HepG2 (cell line): ENCODE measurements around the gene CAMK1D. TPM values are rescaled to one million over a fixed set of nuclear protein-coding genes. Genes with fewer than 3 reads are reported as not detected.
A peak's percentile ranks its signal among the peaks of the same experiment; 100 is the strongest.

Source experiments
- ATF2 ChIP-seq: sonication (generic); formaldehyde crosslinking; IDR thresholded peaks from 2 replicates; pipeline ENCODE4 v1.4.0; 2020; ENCODE audit warnings: missing genetic modification reagents
- ATRX ChIP-seq: sonication (generic); formaldehyde crosslinking; IDR thresholded peaks from 2 replicates; pipeline ENCODE4 v1.4.0; 2020; ENCODE audit warnings: missing genetic modification reagents, borderline replicate concordance
- DZIP1 ChIP-seq: sonication (generic); formaldehyde crosslinking; IDR thresholded peaks from 2 replicates; pipeline ENCODE4 v1.5.0; 2020; ENCODE audit warnings: mild to moderate bottlenecking, missing genetic modification reagents
- GRHL1 ChIP-seq: sonication (generic); formaldehyde crosslinking; conservative IDR thresholded peaks from 2 replicates; pipeline ENCODE4 v1.8.0; 2022; ENCODE audit warnings: missing genetic modification reagents
- IRF9 ChIP-seq: sonication (generic); formaldehyde crosslinking; IDR thresholded peaks from 2 replicates; pipeline ENCODE4 v1.8.0; 2022; ENCODE audit warnings: missing genetic modification reagents, mild to moderate bottlenecking, borderline replicate concordance
- KMT2A ChIP-seq: sonication (generic); formaldehyde crosslinking; IDR thresholded peaks from 2 replicates; pipeline ENCODE4 v1.4.0; 2020; ENCODE audit warnings: missing genetic modification reagents
- NFAT5 ChIP-seq: sonication (generic); formaldehyde crosslinking; IDR thresholded peaks from 2 replicates; pipeline ENCODE4 v1.4.0; 2020; ENCODE audit warnings: missing genetic modification reagents
- SRY ChIP-seq: sonication (generic); formaldehyde crosslinking; IDR thresholded peaks from 2 replicates; pipeline ENCODE4 v1.8.0; 2022; ENCODE audit warnings: mild to moderate bottlenecking, missing genetic modification reagents
- TBX2 ChIP-seq: sonication (generic); formaldehyde crosslinking; IDR thresholded peaks from 2 replicates; pipeline ENCODE4 v1.5.0; 2020; ENCODE audit warnings: missing genetic modification reagents, mild to moderate bottlenecking, borderline replicate concordance
- TCF12 ChIP-seq, 2 experiments: fragments of 450-650 bp in 1 of 2; sonication (generic) in 1 of 2; formaldehyde crosslinking in 1 of 2; IDR thresholded peaks; 2 replicates each; pipeline versions ENCODE4 v1.6.1 to v1.8.0; 2017 to 2022; ENCODE audit warnings: antibody characterized with exemption in 1 of 2, mild to moderate bottlenecking in 1 of 2, missing genetic modification reagents in 1 of 2, moderate library complexity in 1 of 2
- THAP11 ChIP-seq: IDR thresholded peaks from 2 replicates; pipeline ENCODE4 v1.6.1; 2016; ENCODE audit warnings: missing biosample characterization, missing genetic modification reagents
- U2AF1 ChIP-seq: fragments of 200-400 bp; formaldehyde crosslinking; optimal IDR thresholded peaks from 2 replicates; pipeline ENCODE3; 2017; ENCODE audit warnings: mild to moderate bottlenecking, low read depth, low read length
- WIZ ChIP-seq: sonication (generic); formaldehyde crosslinking; IDR thresholded peaks from 2 replicates; pipeline ENCODE4 v1.5.1; 2020; ENCODE audit warnings: mild to moderate bottlenecking, missing genetic modification reagents
- ZBTB3 ChIP-seq: sonication (generic); formaldehyde crosslinking; IDR thresholded peaks from 2 replicates; pipeline ENCODE4 v1.4.0; 2020; ENCODE audit warnings: low read depth, mild to moderate bottlenecking, moderate library complexity, missing genetic modification reagents, borderline replicate concordance
- ZMYM4 ChIP-seq: sonication (generic); formaldehyde crosslinking; IDR thresholded peaks from 2 replicates; pipeline ENCODE4 v1.8.1; 2023; ENCODE audit warnings: mild to moderate bottlenecking, missing genetic modification reagents
- ZNF331 ChIP-seq: sonication (generic); formaldehyde crosslinking; IDR thresholded peaks from 2 replicates; pipeline ENCODE4 v1.4.0; 2020; ENCODE audit warnings: missing genetic modification reagents
- polyA plus RNA-seq, 8 experiments: library from polyadenylated mRNA; depleted of rRNA in 3 of 8; stranded (reverse) in 7 of 8; unstranded in 1 of 8; fragments of >200 nt; fragmentation: Illumina TruSeq in 4 of 8; extraction: Trizol in 4 of 8; gene quantifications; 2 replicates each; pipeline versions ENCODE4 v1.2.1 to v1.2.3, GENCODE V29; 2011 to 2016; ENCODE audit warnings: low read depth in 4 of 8, missing spikeins in 1 of 8, mixed read lengths in 1 of 8; ENCODE audit not compliant: insufficient read depth in 1 of 8
- total RNA-seq, 5 experiments: library from RNA; depleted of rRNA; stranded (reverse); fragments of >200 nt; fragmentation: Illumina TruSeq; extraction: Trizol; gene quantifications; 2 replicates each; pipeline ENCODE4 v1.2.3, GENCODE V29; 2016; ENCODE audit warnings: low read depth in 1 of 5

The CAMK1D gene
- total and polyA plus RNA-seq, 2 of the 13 experiments (the other 11 are each of a cell fraction or from before 2014, with no cell fraction given) = under 0.01 TPM; not detected in 1

- no peak for TF ChIP-seq IRF9 (CRISPR knock-in tag)
- no peak for TF ChIP-seq WIZ (CRISPR knock-in tag)
- peak; percentile 50; the same call in 1 of the 2 replicates for TF ChIP-seq TBX2 (CRISPR knock-in tag)
- no peak for TF ChIP-seq GRHL1 (CRISPR knock-in tag)
- TF ChIP-seq ZBTB3 = no peak
- TF ChIP-seq U2AF1 = no peak
- no peak for TF ChIP-seq KMT2A
- TF ChIP-seq ATRX (CRISPR knock-in tag) = no peak
- peak; percentile 53; the same call in 1 of the 2 replicates for TF ChIP-seq ZMYM4 (CRISPR knock-in tag)
- no peak for TF ChIP-seq NFAT5 (CRISPR knock-in tag)
- no peak for TF ChIP-seq DZIP1 (CRISPR knock-in tag)
- peak; percentile 46; the same call in 1 of the 2 replicates for TF ChIP-seq ZNF331
- no peak for TF ChIP-seq SRY (CRISPR knock-in tag)
- no peak for TF ChIP-seq ATF2 (CRISPR knock-in tag)
- no peak for TF ChIP-seq THAP11
- TF ChIP-seq TCF12 (IDR thresholded peaks at IDR 0.05) = no peak
- no peak for TF ChIP-seq TCF12 (CRISPR knock-in tag; IDR thresholded peaks at IDR 0.05)
These were observed 256.4 kb downstream of the CAMK1D start (continued) for GRCh38 chr10:12605580-12606405.
